GM12878 (cell line): ENCODE data around the gene CTNNA3. TPM values are rescaled to one million over a fixed set of nuclear protein-coding genes. Genes with fewer than 3 reads are reported as not detected.

ENCODE experiments used
- ATF7 ChIP-seq: fragments of 450-650 bp; IDR thresholded peaks from 2 replicates; pipeline ENCODE4 v1.6.1; 2016; ENCODE audit warnings: low read depth, mild to moderate bottlenecking
- DPF2 ChIP-seq: fragments of 450-650 bp; IDR thresholded peaks from 2 replicates; pipeline ENCODE4 v1.6.1; 2017; ENCODE audit warnings: mild to moderate bottlenecking
- NFYA ChIP-seq: IDR thresholded peaks from 2 replicates; pipeline ENCODE4 v1.6.1; 2011; ENCODE audit warnings: low read depth, mild to moderate bottlenecking, low read length, improper control_type of control experiment, borderline replicate concordance
- RAD21 ChIP-seq: IDR thresholded peaks from 2 replicates; pipeline ENCODE4 v1.6.1; 2011; ENCODE audit warnings: mild to moderate bottlenecking, low read depth, low read length, moderate library complexity; ENCODE audit not compliant: insufficient read depth
- TCF7 ChIP-seq: IDR thresholded peaks from 2 replicates; pipeline ENCODE4 v1.6.1; 2014; ENCODE audit warnings: antibody characterized with exemption, borderline replicate concordance
- ZNF274 ChIP-seq: IDR thresholded peaks from one replicate; pipeline ENCODE4 v1.8.0; 2011; ENCODE audit not compliant: insufficient read length, insufficient read depth
- polyA plus RNA-seq, 11 experiments: library from polyadenylated mRNA; depleted of rRNA in 4 of 11; unstranded in 6 of 11; stranded (reverse) in 5 of 11; fragments of >200 nt; fragmentation: Nextera tagmentation in 4 of 11; fragmentation: Illumina TruSeq in 1 of 11; extraction: Ambion mirVana in 4 of 11; extraction: Trizol in 1 of 11; gene quantifications; 1 replicate in 1 of 11; 2 replicates in 10 of 11; pipeline versions ENCODE4 v1.2.1 to v1.2.3, GENCODE V29; 2011 to 2016; ENCODE audit warnings: inconsistent platforms in 2 of 11, missing spikeins in 2 of 11, low read depth in 1 of 11
- total RNA-seq, 4 experiments: library from RNA; depleted of rRNA in 3 of 4; stranded (reverse); fragments of >200 nt in 3 of 4; fragmentation: Illumina TruSeq in 1 of 4; extraction: Trizol in 1 of 4; gene quantifications; 2 replicates each; pipeline versions ENCODE4 v1.2.1 to v1.2.3, GENCODE V29; 2013 to 2021
- TF ChIP-seq, protein P1 (sequence below): IDR thresholded peaks from 2 replicates; pipeline ENCODE4 v1.6.1; 2012; ENCODE audit warnings: low read depth, low read length, improper control_type of control experiment
- TF ChIP-seq, protein P2 (sequence below): fragments of 450-650 bp; IDR thresholded peaks from 2 replicates; pipeline ENCODE4 v1.6.1; 2018; ENCODE audit warnings: mild to moderate bottlenecking, low read depth, moderate library complexity; ENCODE audit not compliant: partially characterized antibody
- TF ChIP-seq, protein P3 (sequence below): fragments of 450-650 bp; IDR thresholded peaks from 2 replicates; pipeline ENCODE4 v1.6.1; 2014; ENCODE audit warnings: mild to moderate bottlenecking
- TF ChIP-seq, protein P4 (sequence below): IDR thresholded peaks from 2 replicates; pipeline ENCODE4 v1.6.1; 2011; ENCODE audit warnings: mild to moderate bottlenecking, low read depth, low read length, moderate library complexity; ENCODE audit not compliant: insufficient replicate concordance
- TF ChIP-seq, protein P5 (sequence below): fragments of 450-650 bp; formaldehyde crosslinking; IDR thresholded peaks from 2 replicates; pipeline ENCODE4 v1.4.0; 2022; ENCODE audit warnings: mild to moderate bottlenecking, moderate library complexity

Gene CTNNA3
- total and polyA plus RNA-seq, 10 of the 15 experiments (the other 5 are each of a cell fraction or from before 2014, with no cell fraction given), result under 0.01 to 4.5 (median 0.22) TPM; not detected in 2

DNA sequence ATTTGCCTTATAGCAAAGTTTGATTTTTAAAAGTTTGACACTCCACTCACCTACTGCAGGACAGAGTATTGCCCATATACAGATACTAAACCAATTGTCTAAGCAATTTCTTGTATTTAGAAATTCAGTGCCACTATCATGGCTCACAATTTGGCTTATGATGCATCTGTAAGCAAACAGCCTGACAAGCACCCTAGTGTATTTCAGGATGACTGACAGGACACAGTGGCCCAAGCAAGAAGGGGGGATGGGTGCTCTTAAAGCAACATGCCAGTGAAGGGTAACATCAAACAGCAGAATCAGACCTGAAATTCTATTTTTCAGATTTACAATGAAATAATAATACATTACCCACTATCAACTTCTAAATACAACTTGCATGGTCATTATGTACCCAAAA is 30.5 kb downstream of the CTNNA3 start (continued):
- TF ChIP-seq, protein P1, sequence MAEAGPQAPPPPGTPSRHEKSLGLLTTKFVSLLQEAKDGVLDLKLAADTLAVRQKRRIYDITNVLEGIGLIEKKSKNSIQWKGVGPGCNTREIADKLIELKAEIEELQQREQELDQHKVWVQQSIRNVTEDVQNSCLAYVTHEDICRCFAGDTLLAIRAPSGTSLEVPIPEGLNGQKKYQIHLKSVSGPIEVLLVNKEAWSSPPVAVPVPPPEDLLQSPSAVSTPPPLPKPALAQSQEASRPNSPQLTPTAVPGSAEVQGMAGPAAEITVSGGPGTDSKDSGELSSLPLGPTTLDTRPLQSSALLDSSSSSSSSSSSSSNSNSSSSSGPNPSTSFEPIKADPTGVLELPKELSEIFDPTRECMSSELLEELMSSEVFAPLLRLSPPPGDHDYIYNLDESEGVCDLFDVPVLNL, result no peak
- no peak for TF ChIP-seq ATF7
- TF ChIP-seq, protein P2, sequence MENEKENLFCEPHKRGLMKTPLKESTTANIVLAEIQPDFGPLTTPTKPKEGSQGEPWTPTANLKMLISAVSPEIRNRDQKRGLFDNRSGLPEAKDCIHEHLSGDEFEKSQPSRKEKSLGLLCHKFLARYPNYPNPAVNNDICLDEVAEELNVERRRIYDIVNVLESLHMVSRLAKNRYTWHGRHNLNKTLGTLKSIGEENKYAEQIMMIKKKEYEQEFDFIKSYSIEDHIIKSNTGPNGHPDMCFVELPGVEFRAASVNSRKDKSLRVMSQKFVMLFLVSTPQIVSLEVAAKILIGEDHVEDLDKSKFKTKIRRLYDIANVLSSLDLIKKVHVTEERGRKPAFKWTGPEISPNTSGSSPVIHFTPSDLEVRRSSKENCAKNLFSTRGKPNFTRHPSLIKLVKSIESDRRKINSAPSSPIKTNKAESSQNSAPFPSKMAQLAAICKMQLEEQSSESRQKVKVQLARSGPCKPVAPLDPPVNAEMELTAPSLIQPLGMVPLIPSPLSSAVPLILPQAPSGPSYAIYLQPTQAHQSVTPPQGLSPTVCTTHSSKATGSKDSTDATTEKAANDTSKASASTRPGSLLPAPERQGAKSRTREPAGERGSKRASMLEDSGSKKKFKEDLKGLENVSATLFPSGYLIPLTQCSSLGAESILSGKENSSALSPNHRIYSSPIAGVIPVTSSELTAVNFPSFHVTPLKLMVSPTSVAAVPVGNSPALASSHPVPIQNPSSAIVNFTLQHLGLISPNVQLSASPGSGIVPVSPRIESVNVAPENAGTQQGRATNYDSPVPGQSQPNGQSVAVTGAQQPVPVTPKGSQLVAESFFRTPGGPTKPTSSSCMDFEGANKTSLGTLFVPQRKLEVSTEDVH, result no peak
- TF ChIP-seq, protein P3, sequence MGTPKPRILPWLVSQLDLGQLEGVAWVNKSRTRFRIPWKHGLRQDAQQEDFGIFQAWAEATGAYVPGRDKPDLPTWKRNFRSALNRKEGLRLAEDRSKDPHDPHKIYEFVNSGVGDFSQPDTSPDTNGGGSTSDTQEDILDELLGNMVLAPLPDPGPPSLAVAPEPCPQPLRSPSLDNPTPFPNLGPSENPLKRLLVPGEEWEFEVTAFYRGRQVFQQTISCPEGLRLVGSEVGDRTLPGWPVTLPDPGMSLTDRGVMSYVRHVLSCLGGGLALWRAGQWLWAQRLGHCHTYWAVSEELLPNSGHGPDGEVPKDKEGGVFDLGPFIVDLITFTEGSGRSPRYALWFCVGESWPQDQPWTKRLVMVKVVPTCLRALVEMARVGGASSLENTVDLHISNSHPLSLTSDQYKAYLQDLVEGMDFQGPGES, result no peak
- TF ChIP-seq, protein P4, sequence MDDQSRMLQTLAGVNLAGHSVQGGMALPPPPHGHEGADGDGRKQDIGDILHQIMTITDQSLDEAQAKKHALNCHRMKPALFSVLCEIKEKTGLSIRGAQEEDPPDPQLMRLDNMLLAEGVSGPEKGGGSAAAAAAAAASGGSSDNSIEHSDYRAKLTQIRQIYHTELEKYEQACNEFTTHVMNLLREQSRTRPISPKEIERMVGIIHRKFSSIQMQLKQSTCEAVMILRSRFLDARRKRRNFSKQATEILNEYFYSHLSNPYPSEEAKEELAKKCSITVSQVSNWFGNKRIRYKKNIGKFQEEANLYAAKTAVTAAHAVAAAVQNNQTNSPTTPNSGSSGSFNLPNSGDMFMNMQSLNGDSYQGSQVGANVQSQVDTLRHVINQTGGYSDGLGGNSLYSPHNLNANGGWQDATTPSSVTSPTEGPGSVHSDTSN, result peak; percentile 75
- no peak for TF ChIP-seq NFYA
- TF ChIP-seq RAD21, result no peak
- no peak for TF ChIP-seq TCF7
- TF ChIP-seq DPF2, result 0 out of 2 replicates have a peak, but pooled peaks have one; percentile 30
- no peak for TF ChIP-seq ZNF274
- TF ChIP-seq, protein P5, sequence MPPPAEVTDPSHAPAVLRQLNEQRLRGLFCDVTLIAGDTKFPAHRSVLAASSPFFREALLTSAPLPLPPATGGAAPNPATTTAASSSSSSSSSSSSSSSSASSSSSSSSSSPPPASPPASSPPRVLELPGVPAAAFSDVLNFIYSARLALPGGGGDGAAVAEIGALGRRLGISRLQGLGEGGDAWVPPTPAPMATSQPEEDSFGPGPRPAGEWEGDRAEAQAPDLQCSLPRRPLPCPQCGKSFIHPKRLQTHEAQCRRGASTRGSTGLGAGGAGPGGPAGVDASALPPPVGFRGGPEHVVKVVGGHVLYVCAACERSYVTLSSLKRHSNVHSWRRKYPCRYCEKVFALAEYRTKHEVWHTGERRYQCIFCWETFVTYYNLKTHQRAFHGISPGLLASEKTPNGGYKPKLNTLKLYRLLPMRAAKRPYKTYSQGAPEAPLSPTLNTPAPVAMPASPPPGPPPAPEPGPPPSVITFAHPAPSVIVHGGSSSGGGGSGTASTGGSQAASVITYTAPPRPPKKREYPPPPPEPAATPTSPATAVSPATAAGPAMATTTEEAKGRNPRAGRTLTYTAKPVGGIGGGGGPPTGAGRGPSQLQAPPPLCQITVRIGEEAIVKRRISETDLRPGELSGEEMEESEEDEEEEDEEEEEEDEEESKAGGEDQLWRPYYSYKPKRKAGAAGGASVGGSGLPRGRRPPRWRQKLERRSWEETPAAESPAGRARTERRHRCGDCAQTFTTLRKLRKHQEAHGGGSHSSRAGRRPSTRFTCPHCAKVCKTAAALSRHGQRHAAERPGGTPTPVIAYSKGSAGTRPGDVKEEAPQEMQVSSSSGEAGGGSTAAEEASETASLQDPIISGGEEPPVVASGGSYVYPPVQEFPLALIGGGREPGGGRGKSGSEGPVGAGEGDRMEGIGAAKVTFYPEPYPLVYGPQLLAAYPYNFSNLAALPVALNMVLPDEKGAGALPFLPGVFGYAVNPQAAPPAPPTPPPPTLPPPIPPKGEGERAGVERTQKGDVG, result no peak
